ENCODE data around the gene DNTTIP2. TPM values are rescaled to one million over a fixed set of nuclear protein-coding genes. Genes with fewer than 3 reads are reported as not detected.

The DNTTIP2 gene

DNA sequence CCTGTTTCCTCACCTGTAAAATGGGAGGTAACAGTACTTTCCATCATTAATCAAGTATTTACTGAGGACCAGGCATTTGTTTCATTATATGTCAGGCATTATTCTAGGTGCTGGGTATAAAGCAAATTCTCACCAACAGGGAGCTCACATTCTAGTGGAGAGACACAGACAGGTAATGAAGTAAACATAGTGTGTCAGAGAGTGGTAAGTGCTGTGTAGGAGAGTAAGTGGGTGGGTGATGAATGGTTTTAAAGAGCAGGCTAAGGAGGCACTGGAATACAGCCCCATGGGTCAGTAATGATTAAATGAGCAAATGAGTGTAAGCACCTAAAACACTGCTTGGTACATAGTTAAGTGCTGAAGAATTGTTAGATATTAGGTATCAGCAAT lies 60.4 kb downstream of the DNTTIP2 start:
- no peak for DNase-seq
- Histone ChIP-seq H3K27me3 (ENCODE audit: insufficient read depth, low read length, poor library complexity) (no peaks in the 10 kb centered on the region), H3K9ac (ENCODE audit: low read length) (no peak overlapping the region), H3K4me3 (ENCODE audit: low read length) (no peak overlapping the region), H2BK120ac (ENCODE audit: low read depth, low read length) (peak overlapping the region; percentile 22), H3K4me1 (ENCODE audit: control insufficient read depth, low read depth, low read length) (peaks cover 43% of the 10 kb centered on the region), H3K56ac (ENCODE audit: low read length) (peak overlapping the region; percentile 51), H3K79me2 (ENCODE audit: control insufficient read depth, insufficient read depth, low read length) (no peaks in the 10 kb centered on the region), H3K79me1 (ENCODE audit: low read length) (no peaks in the 10 kb centered on the region), H3K27ac (ENCODE audit: low read depth, low read length) (peak overlapping the region; percentile 36), H4K5ac (ENCODE audit: low read length) (no peak overlapping the region), H3K36me3 (ENCODE audit: control insufficient read depth, insufficient read depth, low read length) (no peaks in the 10 kb centered on the region), H3K4ac (ENCODE audit: low read depth, low read length) (peak overlapping the region; percentile 40), H2AK5ac (ENCODE audit: low read length) (peak overlapping the region; percentile 23), H3K23ac (ENCODE audit: low read length) (no peak overlapping the region), H2BK15ac (replicated peaks; ENCODE audit: low read depth) (no peak overlapping the region), H2BK5ac (ENCODE audit: low read length) (peak overlapping the region; percentile 96), H3K4me2 (ENCODE audit: low read length) (no peak overlapping the region), H4K8ac (ENCODE audit: low read depth, low read length) (no peak overlapping the region), H3K18ac (ENCODE audit: low read length) (peak overlapping the region; percentile 81)

- Histone ChIP-seq H2AK5ac (ENCODE audit: low read length) (peak overlapping the region; percentile 23), H3K27ac (ENCODE audit: low read depth, low read length) (peak overlapping the region; percentile 36), H3K4me1 (ENCODE audit: control insufficient read depth, low read depth, low read length) (peaks cover 43% of the 10 kb centered on the region), H2BK15ac (replicated peaks; ENCODE audit: low read depth) (no peak overlapping the region), H3K4ac (ENCODE audit: low read depth, low read length) (peak overlapping the region; percentile 82), H4K5ac (ENCODE audit: low read length) (peak overlapping the region; percentile 1), H2BK5ac (ENCODE audit: low read length) (peak overlapping the region; percentile 96), H3K56ac (ENCODE audit: low read length) (peak overlapping the region; percentile 51), H2BK120ac (ENCODE audit: low read depth, low read length) (peak overlapping the region; percentile 92), H3K27me3 (ENCODE audit: insufficient read depth, low read length, poor library complexity) (no peaks in the 10 kb centered on the region), H3K36me3 (ENCODE audit: control insufficient read depth, insufficient read depth, low read length) (no peaks in the 10 kb centered on the region), H3K4me3 (ENCODE audit: low read length) (no peak overlapping the region), H3K9ac (ENCODE audit: low read length) (peak overlapping the region; percentile 19), H4K8ac (ENCODE audit: low read depth, low read length) (no peak overlapping the region), H3K23ac (ENCODE audit: low read length) (peak overlapping the region; percentile 2), H3K79me1 (ENCODE audit: low read length) (no peaks in the 10 kb centered on the region), H3K18ac (ENCODE audit: low read length) (peak overlapping the region; percentile 81), H3K79me2 (ENCODE audit: control insufficient read depth, insufficient read depth, low read length) (no peaks in the 10 kb centered on the region), H3K4me2 (ENCODE audit: low read length) (no peak overlapping the region)
- no CpG with 5 or more reads among the region's 12 CpGs for WGBS (ENCODE audit: extremely low coverage, insufficient coverage, low lambda C conversion rate)
- DNase-seq: peak; percentile 76
Observed at GRCh38 chr1:93817819-93818569, 61.0 kb downstream of the DNTTIP2 start.

DNA sequence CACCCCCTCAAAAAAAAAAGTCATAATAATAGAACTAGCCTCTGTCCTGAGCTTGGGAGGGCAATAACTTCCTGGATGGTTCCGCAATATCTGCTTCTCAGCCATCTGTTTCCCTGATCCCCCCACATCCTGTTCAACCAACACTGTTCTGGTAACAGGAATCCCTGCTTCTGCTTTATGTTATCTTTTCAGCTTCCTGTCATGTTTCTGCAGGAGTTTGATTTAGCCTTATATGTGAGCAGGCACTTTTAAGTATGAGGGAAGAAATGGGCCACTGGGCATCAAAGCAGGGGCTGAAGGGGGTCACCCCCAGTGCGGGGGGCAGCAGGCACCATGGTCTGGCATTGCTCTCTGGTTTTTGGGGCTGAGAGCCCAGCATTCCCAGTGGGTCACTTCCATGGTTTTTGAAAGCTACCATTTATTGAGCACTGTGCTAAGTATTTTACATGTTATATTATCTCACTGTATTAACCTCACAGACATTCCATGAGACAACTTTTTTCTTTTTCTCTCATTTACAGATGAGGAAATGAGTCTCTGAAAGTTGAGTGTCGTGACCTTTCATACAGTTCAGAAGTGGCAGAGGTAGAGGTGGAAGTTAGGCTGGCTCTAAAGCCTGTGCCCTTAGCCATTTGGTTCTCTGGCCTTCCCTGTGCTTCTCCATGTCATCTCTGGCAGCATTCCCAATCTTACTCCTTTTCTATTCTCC lies 61.9 kb downstream of the DNTTIP2 start:
- peak overlapping the region; percentile 7 for H2AK5ac ChIP-seq (ENCODE audit: low read length)
- no peaks in the 10 kb centered on the region for H3K27me3 ChIP-seq (ENCODE audit: insufficient read depth, low read length, poor library complexity)
- no peak overlapping the region for H3K9ac ChIP-seq (ENCODE audit: low read length)
- H3K23ac ChIP-seq (ENCODE audit: low read length): no peak overlapping the region
- H3K27ac ChIP-seq (ENCODE audit: low read depth, low read length): peak overlapping the region; percentile 71
- H3K79me1 ChIP-seq (ENCODE audit: low read length): no peaks in the 10 kb centered on the region
- no CpG with 5 or more reads among the region's 3 CpGs for WGBS (ENCODE audit: extremely low coverage, insufficient coverage, low lambda C conversion rate)
- peak; percentile 81 for DNase-seq
- peak overlapping the region; percentile 51 for H3K56ac ChIP-seq (ENCODE audit: low read length)
- H3K18ac ChIP-seq (ENCODE audit: low read length): peak overlapping the region; percentile 95
- H3K4me1 ChIP-seq (ENCODE audit: control insufficient read depth, low read depth, low read length): peaks cover 43% of the 10 kb centered on the region
- H4K8ac ChIP-seq (ENCODE audit: low read depth, low read length): no peak overlapping the region
- H3K4ac ChIP-seq (ENCODE audit: low read depth, low read length): peak overlapping the region; percentile 82
- H3K4me2 ChIP-seq (ENCODE audit: low read length): no peak overlapping the region
- peak overlapping the region; percentile 96 for H2BK5ac ChIP-seq (ENCODE audit: low read length)
- H2BK15ac ChIP-seq (replicated peaks; ENCODE audit: low read depth): no peak overlapping the region
- peak overlapping the region; percentile 93 for H2BK120ac ChIP-seq (ENCODE audit: low read depth, low read length)
- no peaks in the 10 kb centered on the region for H3K36me3 ChIP-seq (ENCODE audit: control insufficient read depth, insufficient read depth, low read length)
- peak overlapping the region; percentile 1 for H4K5ac ChIP-seq (ENCODE audit: low read length)
- H3K79me2 ChIP-seq (ENCODE audit: control insufficient read depth, insufficient read depth, low read length): no peaks in the 10 kb centered on the region
- H3K4me3 ChIP-seq (ENCODE audit: low read length): no peak overlapping the region

Small RNA genes lying within 50 kb of the gene (small RNA-seq; reads per million reads assigned to genes)
- gene AL117351.2 (ENCODE audit: insufficient read depth) (not detected), gene MIR760 (ENCODE audit: insufficient read depth) (9.5 reads per million, percentile 85 among the genes with 10 or more reads in this experiment)

Measured in mesendoderm (in vitro differentiated cells).